ENCODE measurements around the gene SGCD.

Gene SGCD

GRCh38 chr5:156459812-156460385 is 132.9 kb downstream of the SGCD start:
- DNase-seq (ENCODE audit: low read depth in 2 of 2) = no peak

- no peak for DNase-seq (ENCODE audit: low read depth in 2 of 2)
Observed at GRCh38 chr5:156460471-156460870, 133.5 kb downstream of the SGCD start.

- no peak for DNase-seq (ENCODE audit: low read depth in 2 of 2)
Observed at GRCh38 chr5:156466871-156467270, 139.9 kb downstream of the SGCD start.

- no peak for DNase-seq (ENCODE audit: low read depth in 2 of 2)
Observed at GRCh38 chr5:156469636-156470035, 142.7 kb downstream of the SGCD start.

GRCh38 chr5:156471893-156472292 is 144.9 kb downstream of the SGCD start:
- no peak for DNase-seq (ENCODE audit: low read depth in 2 of 2)

- DNase-seq (ENCODE audit: low read depth in 2 of 2) = no peak
Observed at GRCh38 chr5:156473269-156473908, 146.4 kb downstream of the SGCD start.

GRCh38 chr5:156474251-156474650 is 147.3 kb downstream of the SGCD start:
- DNase-seq (ENCODE audit: low read depth in 2 of 2) = no peak

- DNase-seq (ENCODE audit: low read depth in 2 of 2) = no peak
Observed at GRCh38 chr5:156475182-156476157, 148.5 kb downstream of the SGCD start.

GRCh38 chr5:156476158-156476551 is 149.2 kb downstream of the SGCD start:
- DNase-seq (ENCODE audit: low read depth in 2 of 2) = no peak

GRCh38 chr5:156476678-156477077 is 149.7 kb downstream of the SGCD start:
- DNase-seq (ENCODE audit: low read depth in 2 of 2) = no peak

- no peak for DNase-seq (ENCODE audit: low read depth in 2 of 2)
Observed at GRCh38 chr5:156477196-156477595, 150.2 kb downstream of the SGCD start.

- DNase-seq (ENCODE audit: low read depth in 2 of 2) = no peak
Observed at GRCh38 chr5:156479849-156480248, 152.9 kb downstream of the SGCD start.

- no peak for DNase-seq (ENCODE audit: low read depth in 2 of 2)
Observed at GRCh38 chr5:156481741-156482140, 154.8 kb downstream of the SGCD start.

GRCh38 chr5:156482818-156483217 is 155.9 kb downstream of the SGCD start:
- no peak for DNase-seq (ENCODE audit: low read depth in 2 of 2)

- no peak for DNase-seq (ENCODE audit: low read depth in 2 of 2)
Observed at GRCh38 chr5:156486394-156487238, 159.7 kb downstream of the SGCD start.

GRCh38 chr5:156491766-156492165 is 164.8 kb downstream of the SGCD start:
- no peak for DNase-seq (ENCODE audit: low read depth in 2 of 2)

- no peak for DNase-seq (ENCODE audit: low read depth in 2 of 2)
Observed at GRCh38 chr5:156496291-156496690, 169.3 kb downstream of the SGCD start.

GRCh38 chr5:156497804-156498208 is 170.8 kb downstream of the SGCD start:
- DNase-seq (ENCODE audit: low read depth in 2 of 2) = no peak

GRCh38 chr5:156498226-156498980 is 171.4 kb downstream of the SGCD start:
- no peak for DNase-seq (ENCODE audit: low read depth in 2 of 2)

GRCh38 chr5:156500755-156501154 is 173.8 kb downstream of the SGCD start:
- no peak for DNase-seq (ENCODE audit: low read depth in 2 of 2)

- DNase-seq (ENCODE audit: low read depth in 2 of 2) = no peak
Observed at GRCh38 chr5:156505101-156505500, 178.1 kb downstream of the SGCD start.
